Thyroid gland (tissue), 4 donors: ENCODE data around the gene RNF115. TPM values are rescaled to one million over a fixed set of nuclear protein-coding genes. Genes with fewer than 3 reads are reported as not detected.
A peak's percentile ranks its signal among the peaks of the same experiment; 100 is the strongest.
"Not testable (repeated sequence)": the region's sequence is repeated elsewhere in the genome, so short reads cannot be mapped to it uniquely, and the experiment has no call there.

ENCODE experiments used
- DNase-seq, 2 donors: peaks; one replicate each; pipeline ENCODE4 v3.0.0-alpha.2; 2019
- H3K27ac ChIP-seq, 3 donors: fragments of 200-600 bp; sonication (generic); 1 replicate in 2 of 3; 2 replicates in 1 of 3; pipeline ENCODE4 v1.5.1; 2016 to 2019; ENCODE audit warnings: mild to moderate bottlenecking in 1 of 3, moderate library complexity in 1 of 3
- H3K27me3 ChIP-seq: fragments of 200-600 bp; sonication (generic); one replicate; pipeline ENCODE4 v1.5.1; 2019
- H3K36me3 ChIP-seq, 2 donors: fragments of 200-600 bp; sonication (generic); one replicate each; pipeline ENCODE4 v1.5.1; 2016 to 2019
- H3K4me1 ChIP-seq, 2 donors: fragments of 200-600 bp; sonication (generic); one replicate each; pipeline ENCODE4 v1.5.1; 2017 to 2019
- H3K4me3 ChIP-seq, 3 donors: fragments of 200-600 bp; sonication (generic); replicated peaks in 1 of 3; 1 replicate in 2 of 3; 2 replicates in 1 of 3; pipeline ENCODE4 v1.5.1; 2016; ENCODE audit warnings: mild to moderate bottlenecking in 1 of 3
- H3K9me3 ChIP-seq: fragments of 200-600 bp; sonication (generic); one replicate; pipeline ENCODE4 v1.5.1; 2017
- POLR2A ChIP-seq, 2 donors: fragments of 450-650 bp; IDR thresholded peaks; one replicate each; pipeline ENCODE4 v1.6.1; 2017; ENCODE audit warnings: antibody characterized with exemption in 2 of 2, mild to moderate bottlenecking in 2 of 2, moderate library complexity in 1 of 2
- WGBS, 2 donors: methylation state at CpG; one replicate each; pipeline ENCODE4 v1.1.5; 2017; 5-methylcytosine and 5-hydroxymethylcytosine counted together
- intact Hi-C: fragments of 100-400 bp; cut with DNase I; formaldehyde crosslinking; loops from one replicate; pipeline ENCODE4 v1.15.1; 2023
- total RNA-seq, 4 donors: library from RNA; depleted of rRNA; stranded (reverse); fragments of >200 nt; gene quantifications; one replicate each; pipeline ENCODE4 v1.2.3, GENCODE V29; 2016
- TF ChIP-seq, protein P1 (sequence below), 6 experiments: fragments of 200-600 bp in 3 of 6; fragments of 450-650 bp in 3 of 6; sonication (generic) in 3 of 6; IDR thresholded peaks; one replicate each; pipeline ENCODE4 v1.5.1; 2016 to 2019; ENCODE audit warnings: antibody characterized with exemption in 6 of 6, mild to moderate bottlenecking in 2 of 6, inconsistent platforms in 1 of 6, moderate library complexity in 1 of 6

Gene RNF115
- total RNA-seq, 4 donors from 2014 or later: 17.2 to 33.9 (median 25.4) TPM

GRCh38 chr1:145777357-145778145 lies 46.3 kb downstream of the RNF115 start:
- Histone ChIP-seq H3K27ac (peak overlapping the region in 2 of 3 donors; percentile 19 to 25), H3K9me3 (no peaks in the 10 kb centered on the region), H3K4me1 (peaks cover 5 to 20% of the 10 kb centered on the region in 2 donors), H3K4me3 (no peak overlapping the region), H3K27me3 (no peaks in the 10 kb centered on the region), H3K36me3 (no peaks in the 10 kb centered on the region)
- intact Hi-C loops: no loop called here
- no peak for TF ChIP-seq POLR2A (IDR thresholded peaks at IDR 0.05)
- TF ChIP-seq, protein P1, sequence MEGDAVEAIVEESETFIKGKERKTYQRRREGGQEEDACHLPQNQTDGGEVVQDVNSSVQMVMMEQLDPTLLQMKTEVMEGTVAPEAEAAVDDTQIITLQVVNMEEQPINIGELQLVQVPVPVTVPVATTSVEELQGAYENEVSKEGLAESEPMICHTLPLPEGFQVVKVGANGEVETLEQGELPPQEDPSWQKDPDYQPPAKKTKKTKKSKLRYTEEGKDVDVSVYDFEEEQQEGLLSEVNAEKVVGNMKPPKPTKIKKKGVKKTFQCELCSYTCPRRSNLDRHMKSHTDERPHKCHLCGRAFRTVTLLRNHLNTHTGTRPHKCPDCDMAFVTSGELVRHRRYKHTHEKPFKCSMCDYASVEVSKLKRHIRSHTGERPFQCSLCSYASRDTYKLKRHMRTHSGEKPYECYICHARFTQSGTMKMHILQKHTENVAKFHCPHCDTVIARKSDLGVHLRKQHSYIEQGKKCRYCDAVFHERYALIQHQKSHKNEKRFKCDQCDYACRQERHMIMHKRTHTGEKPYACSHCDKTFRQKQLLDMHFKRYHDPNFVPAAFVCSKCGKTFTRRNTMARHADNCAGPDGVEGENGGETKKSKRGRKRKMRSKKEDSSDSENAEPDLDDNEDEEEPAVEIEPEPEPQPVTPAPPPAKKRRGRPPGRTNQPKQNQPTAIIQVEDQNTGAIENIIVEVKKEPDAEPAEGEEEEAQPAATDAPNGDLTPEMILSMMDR (IDR thresholded peaks at IDR 0.05): no peak
- 87 to 92% methylated on average over 1 of the region's 1 CpG for WGBS, 2 donors
- DNase-seq: no peak

- WGBS, 2 donors: 89 to 96% methylated on average over 1 of the region's 1 CpG
- Histone ChIP-seq H3K36me3 (peaks cover 0 to 8% of the 10 kb centered on the region in 2 donors), H3K4me3 (no peak overlapping the region), H3K27ac (peak overlapping the region in 2 of 3 donors; percentile 38 to 57), H3K4me1 (peaks cover 5 to 21% of the 10 kb centered on the region in 2 donors), H3K9me3 (no peaks in the 10 kb centered on the region), H3K27me3 (no peaks in the 10 kb centered on the region)
- intact Hi-C loops: no loop called here
- DNase-seq: no peak
- TF ChIP-seq, protein P1 (IDR thresholded peaks at IDR 0.05): no peak
- no peak for TF ChIP-seq POLR2A (IDR thresholded peaks at IDR 0.05)
Measured at GRCh38 chr1:145773423-145773822, 50.5 kb downstream of the RNF115 start.

- intact Hi-C loops: no loop called here
- Histone ChIP-seq H3K4me3 (no peak overlapping the region), H3K9me3 (no peaks in the 10 kb centered on the region), H3K27ac (no peak overlapping the region), H3K4me1 (peaks cover 0 to 17% of the 10 kb centered on the region in 2 donors), H3K36me3 (peaks cover 0 to 8% of the 10 kb centered on the region in 2 donors), H3K27me3 (no peaks in the 10 kb centered on the region)
- no peak for DNase-seq
- 96 to 100% methylated on average over 1 of the region's 1 CpG for whole genome bisulfite sequencing, 2 donors
- TF ChIP-seq, protein P1 (IDR thresholded peaks at IDR 0.05): no peak
- TF ChIP-seq POLR2A (IDR thresholded peaks at IDR 0.05): no peak
Measured at GRCh38 chr1:145771056-145771455, 52.8 kb downstream of the RNF115 start.

DNA sequence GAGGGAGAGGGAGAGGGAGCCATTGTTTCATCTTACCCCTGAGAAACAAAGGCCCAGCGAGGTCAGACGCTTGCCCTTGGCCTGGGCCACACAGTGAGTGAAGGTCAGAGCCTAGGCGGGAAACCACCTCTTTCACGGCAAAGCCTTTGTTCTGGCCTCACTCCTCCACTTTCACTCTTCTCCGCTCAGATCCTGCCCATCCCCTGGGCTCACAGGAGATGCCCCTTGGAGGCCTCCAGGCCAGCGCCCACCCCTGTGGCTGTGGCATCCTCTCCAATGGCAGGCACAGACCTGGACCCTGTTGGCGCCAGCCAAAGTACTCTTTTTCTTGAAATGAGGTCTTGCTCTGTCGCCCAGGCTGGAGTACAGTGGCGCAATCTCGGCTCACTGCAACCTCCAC lies 55.9 kb downstream of the RNF115 start:
- intact Hi-C loops, H3K9me3 ChIP-seq, H3K27me3 ChIP-seq, H3K27ac ChIP-seq, H3K36me3 ChIP-seq, H3K4me3 ChIP-seq, DNase-seq: not testable (repeated sequence)
- H3K4me1 ChIP-seq: peaks cover 0 to 23% of the 10 kb centered on the region in 2 donors
- WGBS, 2 donors: 96 to 97% methylated on average over 9 to 10 of the region's 10 CpGs

- WGBS, 2 donors: 98 to 100% methylated on average over 10 to 12 of the region's 29 CpGs
- DNase-seq, intact Hi-C loops: not testable (repeated sequence)
Measured at GRCh38 chr1:145766926-145767325, 57.0 kb downstream of the RNF115 start.

GRCh38 chr1:145765585-145766360 lies 58.1 kb downstream of the RNF115 start:
- peak overlapping the region in 1 of 3 donors; percentile 20 for H3K27ac ChIP-seq
- H3K4me1 ChIP-seq: peaks cover 0 to 23% of the 10 kb centered on the region in 2 donors
- WGBS, 2 donors: 46 to 54% methylated on average over 5 of the region's 5 CpGs
- intact Hi-C loops, H3K36me3 ChIP-seq, H3K9me3 ChIP-seq, H3K27me3 ChIP-seq, H3K4me3 ChIP-seq, DNase-seq: not testable (repeated sequence)

More at GRCh38 chr1:145766926-145767325, 57.0 kb downstream of the RNF115 start:
- H3K4me1 ChIP-seq: peaks cover 0 to 23% of the 10 kb centered on the region in 2 donors
- H3K4me3 ChIP-seq, H3K27ac ChIP-seq, H3K9me3 ChIP-seq, H3K36me3 ChIP-seq, H3K27me3 ChIP-seq: not testable (repeated sequence)

DNA sequence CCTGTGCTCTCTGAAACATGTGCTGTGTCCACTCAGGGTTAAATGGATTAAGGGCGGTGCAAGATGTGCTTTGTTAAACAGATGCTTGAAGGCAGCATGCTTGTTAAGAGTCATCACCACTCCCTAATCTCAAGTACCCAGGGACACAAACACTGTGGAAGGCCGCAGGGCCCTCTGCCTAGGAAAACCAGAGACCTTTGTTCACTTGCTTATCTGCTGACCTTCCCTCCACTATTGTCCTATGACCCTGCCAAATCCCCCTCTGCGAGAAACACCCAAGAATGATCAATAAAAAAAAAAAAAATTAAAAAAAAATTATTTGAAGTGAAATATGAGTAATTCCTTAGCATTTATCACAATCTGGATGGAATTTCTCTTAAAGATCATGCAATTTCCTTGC lies 58.8 kb downstream of the RNF115 start:
- intact Hi-C loops, H3K9me3 ChIP-seq, H3K4me3 ChIP-seq, H3K36me3 ChIP-seq, H3K27me3 ChIP-seq, DNase-seq: not testable (repeated sequence)
- WGBS, 2 donors: 46 to 58% methylated on average over 2 of the region's 3 CpGs
- H3K27ac ChIP-seq: peak overlapping the region in 1 of 3 donors; percentile 20
- peaks cover 0 to 23% of the 10 kb centered on the region in 2 donors for H3K4me1 ChIP-seq

GRCh38 chr1:145764231-145764940 lies 59.5 kb downstream of the RNF115 start:
- DNase-seq, H3K9me3 ChIP-seq, intact Hi-C loops, H3K27me3 ChIP-seq, H3K4me3 ChIP-seq, H3K36me3 ChIP-seq: not testable (repeated sequence)
- 93% methylated on average over 10 to 26 of the region's 52 CpGs for WGBS, 2 donors
- Histone ChIP-seq H3K27ac (peak overlapping the region in 1 of 3 donors; percentile 45), H3K4me1 (peaks cover 0 to 22% of the 10 kb centered on the region in 2 donors)

- H3K9me3 ChIP-seq, H3K36me3 ChIP-seq, intact Hi-C loops, H3K27me3 ChIP-seq, H3K27ac ChIP-seq, DNase-seq, H3K4me3 ChIP-seq: not testable (repeated sequence)
- H3K4me1 ChIP-seq: peaks cover 0 to 15% of the 10 kb centered on the region in 2 donors
- 97 to 100% methylated on average over 2 of the region's 2 CpGs for WGBS, 2 donors
Measured at GRCh38 chr1:145762001-145762400, 61.9 kb downstream of the RNF115 start.
